WTC11 (cell line): ENCODE measurements around the gene CSTPP1. TPM values are rescaled to one million over a fixed set of nuclear protein-coding genes. Genes with fewer than 3 reads are reported as not detected.
A peak's percentile ranks its signal among the peaks of the same experiment; 100 is the strongest.

Source experiments
- ATAC-seq: fragments of 200-7000 bp; cut with Tn5 transposase; 2 replicates; pipeline ENCODE4 v1.10.0; 2021; ENCODE audit warnings: mild to moderate bottlenecking, moderate library complexity
- CTCF ChIA-PET: fragments of 300-600 bp; sonication (Branson Sonifier 250); formaldehyde crosslinking; loops from one replicate; lab custom pipeline; 2021; ENCODE audit warnings: antibody characterized with exemption; lab: Charles Lee
- POLR2A ChIA-PET: fragments of 350-600 bp; sonication (Branson Sonifier 250); formaldehyde crosslinking; loops from one replicate; lab custom pipeline; 2021; ENCODE audit warnings: antibody characterized with exemption; lab: Charles Lee
- DNase-seq: peaks from one replicate; pipeline ENCODE4 v3.0.0; 2021; ENCODE audit warnings: low spot score
- H3K27ac Mint-ChIP-seq: 2 replicates; pipeline ENCODE4 v1.8.0; 2021; ENCODE audit warnings: mixed read lengths
- H3K27me3 Mint-ChIP-seq: 2 replicates; pipeline ENCODE4 v1.8.0; 2021; ENCODE audit warnings: low read depth, mild to moderate bottlenecking, moderate library complexity, mixed read lengths
- H3K36me3 Mint-ChIP-seq: 2 replicates; pipeline ENCODE4 v1.8.0; 2021; ENCODE audit warnings: mixed read lengths
- H3K4me1 Mint-ChIP-seq: 2 replicates; pipeline ENCODE4 v1.8.0; 2022; ENCODE audit warnings: mixed read lengths
- H3K4me3 Mint-ChIP-seq: 2 replicates; pipeline ENCODE4 v1.8.0; 2021; ENCODE audit warnings: mild to moderate bottlenecking, moderate library complexity, mixed read lengths
- H3K9me3 Mint-ChIP-seq: 2 replicates; pipeline ENCODE4 v1.8.0; 2021; ENCODE audit warnings: mixed read lengths
- CREB1 ChIP-seq: sonication (generic); formaldehyde crosslinking; IDR thresholded peaks from 2 replicates; pipeline ENCODE4 v1.8.0; 2023; ENCODE audit warnings: mild to moderate bottlenecking, missing genetic modification reagents
- ELF4 ChIP-seq: sonication (generic); formaldehyde crosslinking; IDR thresholded peaks from 2 replicates; pipeline ENCODE4 v1.8.1; 2022; ENCODE audit warnings: low read depth, mild to moderate bottlenecking, moderate library complexity, missing genetic modification reagents
- HMGA2 ChIP-seq: fragments of 250-450 bp; sonication (Bioruptor Pico); IDR thresholded peaks from 2 replicates; pipeline ENCODE4 v1.4.0; 2021; ENCODE audit warnings: mild to moderate bottlenecking, moderate library complexity
- JAZF1 ChIP-seq: fragments of 250-450 bp; sonication (Bioruptor Pico); IDR thresholded peaks from 2 replicates; pipeline ENCODE4 v1.9.0; 2021; ENCODE audit warnings: moderate library complexity, mild to moderate bottlenecking, inconsistent platforms
- MYBL2 ChIP-seq: sonication (generic); formaldehyde crosslinking; IDR thresholded peaks from 2 replicates; pipeline ENCODE4 v1.8.1; 2023; ENCODE audit warnings: mild to moderate bottlenecking, moderate library complexity, missing genetic modification reagents
- RORB ChIP-seq: fragments of 250-450 bp; sonication (Bioruptor Pico); IDR thresholded peaks from 2 replicates; pipeline ENCODE4 v1.9.0; 2021; ENCODE audit warnings: mild to moderate bottlenecking
- TEAD4 ChIP-seq: sonication (generic); formaldehyde crosslinking; IDR thresholded peaks from 2 replicates; pipeline ENCODE4 v1.8.0; 2022; ENCODE audit warnings: mild to moderate bottlenecking, missing genetic modification reagents
- ZNF138 ChIP-seq: sonication (generic); formaldehyde crosslinking; conservative IDR thresholded peaks from 2 replicates; pipeline ENCODE4 v1.8.1; 2022; ENCODE audit warnings: mild to moderate bottlenecking, moderate library complexity, missing genetic modification reagents
- ZNF263 ChIP-seq: sonication (generic); formaldehyde crosslinking; IDR thresholded peaks from 2 replicates; pipeline ENCODE4 v1.8.1; 2022; ENCODE audit warnings: low read depth, mild to moderate bottlenecking, moderate library complexity, missing genetic modification reagents
- ZNF317 ChIP-seq: sonication (generic); formaldehyde crosslinking; IDR thresholded peaks from 2 replicates; pipeline ENCODE4 v1.8.1; 2023; ENCODE audit warnings: low read depth, mild to moderate bottlenecking, moderate library complexity, missing genetic modification reagents, borderline replicate concordance
- ZNF423 ChIP-seq: fragments of 250-450 bp; sonication (Bioruptor Pico); IDR thresholded peaks from 2 replicates; pipeline ENCODE4 v2.1.2; 2022; ENCODE audit warnings: mild to moderate bottlenecking, moderate library complexity
- total RNA-seq: library from RNA; stranded (reverse); gene quantifications from 3 replicates; pipeline ENCODE4 v1.2.3, GENCODE V29; 2021
- TF ChIP-seq, protein P1 (sequence below): sonication (generic); formaldehyde crosslinking; IDR thresholded peaks from 2 replicates; pipeline ENCODE4 v1.8.0; 2022; ENCODE audit warnings: mild to moderate bottlenecking, missing genetic modification reagents
- TF ChIP-seq, protein P2 (sequence below): sonication (generic); formaldehyde crosslinking; IDR thresholded peaks from 2 replicates; pipeline ENCODE4 v1.8.1; 2022; ENCODE audit warnings: low read depth, mild to moderate bottlenecking, moderate library complexity, missing genetic modification reagents, borderline replicate concordance
- TF ChIP-seq, protein P3 (sequence below): fragments of 250-450 bp; sonication (Bioruptor Pico); IDR thresholded peaks from 2 replicates; pipeline ENCODE4 v1.9.0; 2021; ENCODE audit warnings: mild to moderate bottlenecking
- TF ChIP-seq, protein P4 (sequence below): sonication (generic); formaldehyde crosslinking; IDR thresholded peaks from 2 replicates; pipeline ENCODE4 v1.8.1; 2023; ENCODE audit warnings: mild to moderate bottlenecking, moderate library complexity, missing genetic modification reagents
- TF ChIP-seq, protein P5 (sequence below): fragments of 250-450 bp; sonication (Bioruptor Pico); conservative IDR thresholded peaks from 2 replicates; pipeline ENCODE4 v1.9.0; 2021; ENCODE audit warnings: mild to moderate bottlenecking
- TF ChIP-seq, protein P6 (sequence below): sonication (generic); formaldehyde crosslinking; IDR thresholded peaks from 2 replicates; pipeline ENCODE4 v1.8.1; 2023; ENCODE audit warnings: mild to moderate bottlenecking, missing genetic modification reagents
- TF ChIP-seq, protein P7 (sequence below): sonication (generic); formaldehyde crosslinking; IDR thresholded peaks from 2 replicates; pipeline ENCODE4 v1.8.0; 2022; ENCODE audit warnings: mild to moderate bottlenecking, missing genetic modification reagents

CSTPP1 gene
- total RNA-seq, 1 experiment from 2014 or later: 23.6 TPM

DNA sequence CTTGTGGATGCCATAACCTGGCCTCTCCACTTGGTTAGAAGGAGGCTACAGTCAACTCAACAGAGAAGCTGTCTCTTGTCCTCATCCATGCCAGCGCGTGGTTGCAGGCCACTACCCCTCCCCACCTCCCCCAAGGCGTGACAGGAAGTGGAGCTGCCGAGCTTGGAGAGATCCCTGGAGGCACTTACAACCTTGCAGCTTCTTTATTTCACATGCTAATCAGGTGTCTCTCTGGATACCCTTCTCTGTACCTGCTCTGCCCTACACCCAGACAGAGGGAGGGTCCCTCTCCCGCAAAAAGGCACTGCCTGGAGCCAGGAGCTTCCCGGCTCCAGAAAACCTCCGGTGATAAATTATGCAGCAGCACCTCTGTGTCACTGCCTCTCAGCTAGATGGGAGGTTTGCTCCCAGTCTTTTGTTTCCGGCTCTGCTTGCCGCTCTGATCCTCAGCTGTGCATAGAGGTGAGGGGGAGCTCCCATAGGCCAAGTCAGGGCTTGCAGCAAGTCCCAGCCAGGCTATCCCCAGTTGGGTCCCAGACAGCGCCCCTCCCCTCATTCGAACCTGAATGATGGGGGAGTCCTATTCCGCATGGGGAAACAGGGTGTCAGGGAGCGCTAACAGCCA lies 23.9 kb upstream of the CSTPP1 start (continued):
- TF ChIP-seq, protein P1, sequence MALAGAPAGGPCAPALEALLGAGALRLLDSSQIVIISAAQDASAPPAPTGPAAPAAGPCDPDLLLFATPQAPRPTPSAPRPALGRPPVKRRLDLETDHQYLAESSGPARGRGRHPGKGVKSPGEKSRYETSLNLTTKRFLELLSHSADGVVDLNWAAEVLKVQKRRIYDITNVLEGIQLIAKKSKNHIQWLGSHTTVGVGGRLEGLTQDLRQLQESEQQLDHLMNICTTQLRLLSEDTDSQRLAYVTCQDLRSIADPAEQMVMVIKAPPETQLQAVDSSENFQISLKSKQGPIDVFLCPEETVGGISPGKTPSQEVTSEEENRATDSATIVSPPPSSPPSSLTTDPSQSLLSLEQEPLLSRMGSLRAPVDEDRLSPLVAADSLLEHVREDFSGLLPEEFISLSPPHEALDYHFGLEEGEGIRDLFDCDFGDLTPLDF: no peak
- no peak for TF ChIP-seq HMGA2 (CRISPR knock-in tag)

DNA sequence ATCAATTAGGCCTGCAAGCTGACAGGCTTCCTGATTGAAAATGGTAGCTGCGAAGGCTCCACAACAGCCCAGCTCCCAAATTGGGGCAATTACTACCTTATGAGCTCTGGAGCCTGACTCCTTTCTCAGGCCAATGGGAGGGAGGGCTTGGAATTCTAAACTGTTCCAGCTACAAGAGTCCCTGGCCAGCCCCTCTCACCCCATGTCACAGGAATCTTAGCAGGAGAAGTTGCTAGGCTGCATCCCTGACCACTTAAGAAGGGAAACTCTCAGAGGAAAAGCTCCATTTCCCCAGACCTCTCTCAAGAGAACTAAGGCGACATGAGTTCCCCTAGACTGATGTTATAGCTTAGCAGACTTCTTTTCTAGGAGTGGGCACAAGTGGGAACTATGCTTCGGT lies 23.1 kb upstream of the CSTPP1 start:
- Mint-ChIP-seq H3K4me1 (peaks cover 74% of the 10 kb centered on the region), H3K36me3 (peaks cover 3% of the 10 kb centered on the region; the same call in 1 of the 2 replicates), H3K9me3 (no peaks in the 10 kb centered on the region), H3K27ac (peak overlapping the region; percentile 100), H3K27me3 (peaks cover 7% of the 10 kb centered on the region; the same call in 1 of the 2 replicates), H3K4me3 (peak overlapping the region; percentile 80)
- CTCF ChIA-PET: interaction anchor here (0.6 to 15.5 kb wide), 16 partner anchors 9 to 542 kb away, joined by 3 to 182 read pairs (median 4); partner anchors contain the start of genes ARHGAP1, CSTPP1 and ZNF408
- DNase-seq (no peak), ATAC-seq (peak; percentile 1; the same call in 1 of the 2 replicates)
- POLR2A ChIA-PET: interaction anchor here (0.7 to 2.1 kb wide), 5 partner anchors 23 to 272 kb away, joined by 3 to 11 read pairs (median 6); partner anchors contain the start of gene CSTPP1
- TF ChIP-seq, protein P2, sequence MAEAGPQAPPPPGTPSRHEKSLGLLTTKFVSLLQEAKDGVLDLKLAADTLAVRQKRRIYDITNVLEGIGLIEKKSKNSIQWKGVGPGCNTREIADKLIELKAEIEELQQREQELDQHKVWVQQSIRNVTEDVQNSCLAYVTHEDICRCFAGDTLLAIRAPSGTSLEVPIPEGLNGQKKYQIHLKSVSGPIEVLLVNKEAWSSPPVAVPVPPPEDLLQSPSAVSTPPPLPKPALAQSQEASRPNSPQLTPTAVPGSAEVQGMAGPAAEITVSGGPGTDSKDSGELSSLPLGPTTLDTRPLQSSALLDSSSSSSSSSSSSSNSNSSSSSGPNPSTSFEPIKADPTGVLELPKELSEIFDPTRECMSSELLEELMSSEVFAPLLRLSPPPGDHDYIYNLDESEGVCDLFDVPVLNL (CRISPR knock-in tag): no peak
- TF ChIP-seq TEAD4 (CRISPR knock-in tag) (no peak), JAZF1 (no peak), CREB1 (no peak), ZNF138 (no peak), ZNF263 (CRISPR knock-in tag) (no peak)
- TF ChIP-seq, protein P3, sequence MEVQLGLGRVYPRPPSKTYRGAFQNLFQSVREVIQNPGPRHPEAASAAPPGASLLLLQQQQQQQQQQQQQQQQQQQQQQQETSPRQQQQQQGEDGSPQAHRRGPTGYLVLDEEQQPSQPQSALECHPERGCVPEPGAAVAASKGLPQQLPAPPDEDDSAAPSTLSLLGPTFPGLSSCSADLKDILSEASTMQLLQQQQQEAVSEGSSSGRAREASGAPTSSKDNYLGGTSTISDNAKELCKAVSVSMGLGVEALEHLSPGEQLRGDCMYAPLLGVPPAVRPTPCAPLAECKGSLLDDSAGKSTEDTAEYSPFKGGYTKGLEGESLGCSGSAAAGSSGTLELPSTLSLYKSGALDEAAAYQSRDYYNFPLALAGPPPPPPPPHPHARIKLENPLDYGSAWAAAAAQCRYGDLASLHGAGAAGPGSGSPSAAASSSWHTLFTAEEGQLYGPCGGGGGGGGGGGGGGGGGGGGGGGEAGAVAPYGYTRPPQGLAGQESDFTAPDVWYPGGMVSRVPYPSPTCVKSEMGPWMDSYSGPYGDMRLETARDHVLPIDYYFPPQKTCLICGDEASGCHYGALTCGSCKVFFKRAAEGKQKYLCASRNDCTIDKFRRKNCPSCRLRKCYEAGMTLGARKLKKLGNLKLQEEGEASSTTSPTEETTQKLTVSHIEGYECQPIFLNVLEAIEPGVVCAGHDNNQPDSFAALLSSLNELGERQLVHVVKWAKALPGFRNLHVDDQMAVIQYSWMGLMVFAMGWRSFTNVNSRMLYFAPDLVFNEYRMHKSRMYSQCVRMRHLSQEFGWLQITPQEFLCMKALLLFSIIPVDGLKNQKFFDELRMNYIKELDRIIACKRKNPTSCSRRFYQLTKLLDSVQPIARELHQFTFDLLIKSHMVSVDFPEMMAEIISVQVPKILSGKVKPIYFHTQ (CRISPR knock-in tag): no peak
- TF ChIP-seq, protein P4, sequence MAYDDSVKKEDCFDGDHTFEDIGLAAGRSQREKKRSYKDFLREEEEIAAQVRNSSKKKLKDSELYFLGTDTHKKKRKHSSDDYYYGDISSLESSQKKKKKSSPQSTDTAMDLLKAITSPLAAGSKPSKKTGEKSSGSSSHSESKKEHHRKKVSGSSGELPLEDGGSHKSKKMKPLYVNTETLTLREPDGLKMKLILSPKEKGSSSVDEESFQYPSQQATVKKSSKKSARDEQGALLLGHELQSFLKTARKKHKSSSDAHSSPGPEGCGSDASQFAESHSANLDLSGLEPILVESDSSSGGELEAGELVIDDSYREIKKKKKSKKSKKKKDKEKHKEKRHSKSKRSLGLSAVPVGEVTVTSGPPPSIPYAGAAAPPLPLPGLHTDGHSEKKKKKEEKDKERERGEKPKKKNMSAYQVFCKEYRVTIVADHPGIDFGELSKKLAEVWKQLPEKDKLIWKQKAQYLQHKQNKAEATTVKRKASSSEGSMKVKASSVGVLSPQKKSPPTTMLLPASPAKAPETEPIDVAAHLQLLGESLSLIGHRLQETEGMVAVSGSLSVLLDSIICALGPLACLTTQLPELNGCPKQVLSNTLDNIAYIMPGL (CRISPR knock-in tag): no peak
- TF ChIP-seq, protein P5, sequence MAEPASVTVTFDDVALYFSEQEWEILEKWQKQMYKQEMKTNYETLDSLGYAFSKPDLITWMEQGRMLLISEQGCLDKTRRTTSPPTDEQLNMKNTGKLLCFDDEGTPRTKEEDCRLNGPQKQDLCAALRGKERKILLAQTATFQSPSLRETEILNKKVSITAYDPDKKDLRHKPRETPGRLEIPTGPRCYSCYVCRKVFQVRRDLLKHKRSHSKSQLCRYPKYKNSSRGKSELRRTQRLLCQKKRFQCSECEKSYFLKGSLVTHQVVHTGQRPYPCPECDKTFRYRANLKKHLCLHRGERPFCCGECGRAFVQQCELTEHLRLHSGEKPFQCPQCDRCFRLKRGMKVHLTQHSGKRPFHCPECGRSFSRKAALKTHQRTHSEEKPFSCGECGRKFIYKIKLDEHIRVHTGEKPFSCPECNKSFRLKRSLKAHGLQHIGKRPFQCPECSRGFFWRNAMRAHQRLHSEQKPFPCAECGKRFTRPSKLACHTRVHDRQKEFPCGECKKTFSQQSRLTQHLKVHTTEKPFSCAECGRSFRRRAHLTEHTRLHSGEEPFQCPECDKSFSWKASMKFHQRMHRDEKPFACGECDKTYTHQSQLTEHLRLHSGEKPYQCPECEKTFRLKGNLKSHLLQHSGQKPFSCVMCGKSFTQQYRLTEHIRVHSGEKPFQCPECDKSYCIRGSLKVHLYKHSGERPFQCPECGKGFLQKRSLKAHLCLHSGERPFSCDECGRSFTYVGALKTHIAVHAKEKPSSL: no peak

DNA sequence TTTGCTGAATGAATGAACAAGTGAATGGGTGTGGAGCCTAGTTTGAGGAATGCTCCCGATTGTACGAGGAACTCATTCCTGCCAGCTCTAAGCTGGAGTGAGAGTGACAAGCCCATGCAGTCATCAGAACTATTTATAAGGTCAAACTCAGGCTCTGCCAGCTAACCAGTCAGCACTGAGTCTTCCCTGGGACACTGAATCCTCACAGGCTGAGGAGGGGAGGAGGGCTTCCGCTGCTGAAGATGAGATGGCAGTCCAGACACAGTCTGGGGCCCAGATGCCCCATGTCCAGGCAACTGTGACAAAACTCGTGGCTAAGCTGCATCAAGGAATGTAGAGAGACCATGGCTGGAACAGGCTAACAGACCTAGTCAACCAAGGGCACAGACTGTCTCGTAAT lies 22.2 kb upstream of the CSTPP1 start:
- TF ChIP-seq ELF4 (CRISPR knock-in tag) (no peak), ZNF317 (CRISPR knock-in tag) (no peak), MYBL2 (CRISPR knock-in tag) (no peak), RORB (CRISPR knock-in tag) (no peak), ZNF423 (CRISPR knock-in tag) (no peak)
- TF ChIP-seq, protein P6, sequence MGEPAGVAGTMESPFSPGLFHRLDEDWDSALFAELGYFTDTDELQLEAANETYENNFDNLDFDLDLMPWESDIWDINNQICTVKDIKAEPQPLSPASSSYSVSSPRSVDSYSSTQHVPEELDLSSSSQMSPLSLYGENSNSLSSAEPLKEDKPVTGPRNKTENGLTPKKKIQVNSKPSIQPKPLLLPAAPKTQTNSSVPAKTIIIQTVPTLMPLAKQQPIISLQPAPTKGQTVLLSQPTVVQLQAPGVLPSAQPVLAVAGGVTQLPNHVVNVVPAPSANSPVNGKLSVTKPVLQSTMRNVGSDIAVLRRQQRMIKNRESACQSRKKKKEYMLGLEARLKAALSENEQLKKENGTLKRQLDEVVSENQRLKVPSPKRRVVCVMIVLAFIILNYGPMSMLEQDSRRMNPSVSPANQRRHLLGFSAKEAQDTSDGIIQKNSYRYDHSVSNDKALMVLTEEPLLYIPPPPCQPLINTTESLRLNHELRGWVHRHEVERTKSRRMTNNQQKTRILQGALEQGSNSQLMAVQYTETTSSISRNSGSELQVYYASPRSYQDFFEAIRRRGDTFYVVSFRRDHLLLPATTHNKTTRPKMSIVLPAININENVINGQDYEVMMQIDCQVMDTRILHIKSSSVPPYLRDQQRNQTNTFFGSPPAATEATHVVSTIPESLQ (CRISPR knock-in tag): no peak
- TF ChIP-seq, protein P7, sequence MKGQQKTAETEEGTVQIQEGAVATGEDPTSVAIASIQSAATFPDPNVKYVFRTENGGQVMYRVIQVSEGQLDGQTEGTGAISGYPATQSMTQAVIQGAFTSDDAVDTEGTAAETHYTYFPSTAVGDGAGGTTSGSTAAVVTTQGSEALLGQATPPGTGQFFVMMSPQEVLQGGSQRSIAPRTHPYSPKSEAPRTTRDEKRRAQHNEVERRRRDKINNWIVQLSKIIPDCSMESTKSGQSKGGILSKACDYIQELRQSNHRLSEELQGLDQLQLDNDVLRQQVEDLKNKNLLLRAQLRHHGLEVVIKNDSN (CRISPR knock-in tag): no peak
- H3K36me3 Mint-ChIP-seq: peaks cover 3% of the 10 kb centered on the region; the same call in 1 of the 2 replicates
- peaks cover 7% of the 10 kb centered on the region; the same call in 1 of the 2 replicates for H3K27me3 Mint-ChIP-seq
- DNase-seq (no peak), ATAC-seq (no peak)
- H3K27ac Mint-ChIP-seq: peak overlapping the region; percentile 100
- CTCF ChIA-PET: interaction anchor here (1.1 to 15.5 kb wide), 6 partner anchors 10 to 239 kb away, joined by 3 to 182 read pairs (median 8); partner anchors contain the start of gene CSTPP1
- peak overlapping the region; percentile 80 for H3K4me3 Mint-ChIP-seq
- no peaks in the 10 kb centered on the region for H3K9me3 Mint-ChIP-seq
- POLR2A ChIA-PET: interaction anchor here (0.7 kb wide), 1 partner anchor 159 kb away, joined by 3 read pairs; no protein-coding TSS in a partner anchor
- peaks cover 73% of the 10 kb centered on the region for H3K4me1 Mint-ChIP-seq
